KOPT-K1 (cell line): Measurements from ENCODE around the gene HP.
A peak's percentile ranks its signal among the peaks of the same experiment; 100 is the strongest.
"Not testable (repeated sequence)": the region's sequence is repeated elsewhere in the genome, so short reads cannot be mapped to it uniquely, and the experiment has no call there.

Experiments used
- H3K27ac ChIP-seq: fragments of 200-600 bp; sonication (generic); 2 replicates; pipeline ENCODE4 v1.5.1; 2016; ENCODE audit warnings: antibody characterized with exemption, mild to moderate bottlenecking, low read depth, low read length; ENCODE audit not compliant: poor library complexity, severe bottlenecking
- H3K36me3 ChIP-seq: fragments of 200-600 bp; sonication (generic); 2 replicates; pipeline ENCODE4 v1.5.1; 2017; ENCODE audit warnings: antibody characterized with exemption, mild to moderate bottlenecking, low read length, moderate library complexity; ENCODE audit not compliant: insufficient read depth
- H3K9me3 ChIP-seq: fragments of 200-600 bp; sonication (generic); 2 replicates; pipeline ENCODE4 v1.5.1; 2017; ENCODE audit warnings: antibody characterized with exemption, low read length, mild to moderate bottlenecking; ENCODE audit not compliant: insufficient read depth, poor library complexity, severe bottlenecking

The HP gene, protein sequence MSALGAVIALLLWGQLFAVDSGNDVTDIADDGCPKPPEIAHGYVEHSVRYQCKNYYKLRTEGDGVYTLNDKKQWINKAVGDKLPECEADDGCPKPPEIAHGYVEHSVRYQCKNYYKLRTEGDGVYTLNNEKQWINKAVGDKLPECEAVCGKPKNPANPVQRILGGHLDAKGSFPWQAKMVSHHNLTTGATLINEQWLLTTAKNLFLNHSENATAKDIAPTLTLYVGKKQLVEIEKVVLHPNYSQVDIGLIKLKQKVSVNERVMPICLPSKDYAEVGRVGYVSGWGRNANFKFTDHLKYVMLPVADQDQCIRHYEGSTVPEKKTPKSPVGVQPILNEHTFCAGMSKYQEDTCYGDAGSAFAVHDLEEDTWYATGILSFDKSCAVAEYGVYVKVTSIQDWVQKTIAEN

DNA sequence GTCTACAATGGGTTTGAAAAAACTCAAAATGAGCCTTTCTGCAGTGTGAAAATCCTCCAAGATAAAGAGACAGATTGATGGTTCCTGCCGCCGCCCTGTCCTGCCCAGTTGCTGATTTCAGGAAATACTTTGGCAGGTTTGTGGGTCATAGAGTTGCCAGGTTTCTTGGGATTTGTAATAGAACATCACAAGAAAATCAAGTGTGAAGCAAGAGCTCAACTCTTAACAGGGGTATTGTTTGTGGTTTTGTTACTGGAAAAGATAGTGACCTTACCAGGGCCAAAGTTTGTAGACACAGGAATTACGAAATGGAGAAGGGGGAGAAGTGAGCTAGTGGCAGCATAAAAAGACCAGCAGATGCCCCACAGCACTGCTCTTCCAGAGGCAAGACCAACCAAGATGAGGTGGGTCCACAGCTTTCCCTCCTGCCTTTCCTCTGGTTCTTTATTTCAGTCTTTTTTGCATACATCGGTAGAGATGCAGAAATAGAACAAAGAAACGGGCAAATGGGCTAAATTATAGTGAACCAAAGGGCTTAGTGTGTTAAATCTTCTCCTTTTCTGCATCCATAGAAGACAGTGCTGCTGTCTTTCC is at the start of gene HP:
HP (plus strand) TSS at position 252 of the 594 bp plus-strand sequence; CDS start at position 400, 148 bp downstream.
- H3K36me3 ChIP-seq, H3K27ac ChIP-seq, H3K9me3 ChIP-seq: not testable (repeated sequence)

DNA sequence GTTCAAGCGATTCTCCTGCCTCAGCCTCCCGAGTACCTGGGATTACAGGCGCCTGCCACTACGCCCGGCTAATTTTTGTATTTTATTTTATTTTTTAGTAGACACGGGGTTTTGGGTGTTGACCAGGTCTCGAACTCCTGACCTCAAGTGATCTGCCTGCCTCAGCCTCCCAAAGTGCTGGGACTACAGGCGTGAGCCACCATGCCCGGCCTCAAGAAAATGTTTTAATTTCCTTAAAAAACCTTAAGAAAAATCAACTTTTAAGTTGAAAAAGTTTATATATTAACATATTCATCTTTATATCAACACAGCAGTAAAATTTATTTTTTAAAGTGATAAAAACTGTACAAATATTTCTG is 46.3 kb upstream of the HP start:
- peak overlapping the region; percentile 68 for H3K27ac ChIP-seq

DNA sequence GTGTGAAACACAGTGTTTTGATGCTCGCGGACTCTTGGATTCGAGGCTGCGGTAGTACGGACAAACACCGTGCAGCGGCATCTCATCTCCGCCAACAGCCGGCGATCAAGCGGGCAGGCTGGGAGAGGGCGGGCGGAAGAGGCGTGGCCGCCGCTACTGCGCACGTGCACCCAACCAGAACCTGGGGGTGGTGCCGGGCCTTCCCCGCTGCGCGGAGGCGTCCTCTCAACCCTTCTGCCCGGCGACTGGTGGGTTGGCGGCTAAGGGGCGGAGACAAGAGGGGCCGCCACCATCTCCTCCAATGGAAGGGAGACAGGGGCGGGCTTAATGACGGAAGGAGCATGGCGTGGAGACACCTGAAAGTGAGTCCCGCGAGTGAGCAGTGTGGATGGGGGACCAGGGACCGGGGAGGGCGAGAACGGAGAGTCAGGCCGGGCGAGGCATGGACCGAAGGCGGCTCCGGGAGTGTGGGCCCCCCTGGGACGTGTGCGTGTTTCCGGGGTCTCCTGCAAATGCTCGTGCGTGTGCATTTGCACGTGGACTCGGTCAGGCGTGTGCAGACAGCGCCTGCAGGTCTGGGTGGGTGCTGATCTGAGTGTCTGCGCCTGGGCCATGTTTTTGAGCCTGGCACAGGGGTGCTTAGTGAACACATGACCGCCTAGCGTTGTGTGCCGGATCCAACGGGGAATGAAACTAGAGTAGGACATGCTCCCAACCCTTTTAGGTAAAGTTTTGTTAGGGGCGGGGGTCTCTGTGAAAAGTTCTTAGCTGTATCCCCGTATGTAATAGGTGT is 45.7 kb upstream of the HP start, which contains the start of gene DHODH:
DHODH (plus strand) TSS at position 321 of the 793 bp plus-strand sequence; CDS start at position 342, 21 bp downstream.
- Histone ChIP-seq H3K9me3 (no peaks in the 10 kb centered on the region), H3K36me3 (peaks cover 20% of the 10 kb centered on the region), H3K27ac (peak within 1 kb of the TSS; percentile 68)

More for the DNA sequence above, 46.3 kb upstream of the HP start:
- H3K9me3 ChIP-seq: not testable (repeated sequence)
- peaks cover 14% of the 10 kb centered on the region for H3K36me3 ChIP-seq

DNA sequence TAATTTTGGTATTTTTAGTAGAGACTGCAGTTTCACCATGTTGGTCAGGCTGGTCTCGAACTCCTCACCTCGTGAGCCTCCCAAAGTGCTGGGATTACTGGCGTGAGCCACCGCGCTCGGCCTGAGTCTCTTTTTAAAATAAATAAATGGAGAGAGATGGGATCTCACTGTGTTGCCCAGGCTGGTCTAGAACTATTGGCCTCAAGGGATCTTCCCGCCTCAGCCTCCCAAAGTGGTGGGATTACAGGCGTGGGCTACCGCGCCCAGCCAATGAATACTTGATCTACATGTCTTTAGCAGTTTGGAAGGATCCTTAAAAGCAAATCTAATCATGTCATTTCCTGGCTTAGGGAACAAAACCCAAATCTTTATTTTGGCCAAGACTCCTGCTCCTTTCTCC is 44.5 kb upstream of the HP start:
- Histone ChIP-seq H3K36me3 (peaks cover 30% of the 10 kb centered on the region), H3K9me3 (no peaks in the 10 kb centered on the region), H3K27ac (no peak overlapping the region)

DNA sequence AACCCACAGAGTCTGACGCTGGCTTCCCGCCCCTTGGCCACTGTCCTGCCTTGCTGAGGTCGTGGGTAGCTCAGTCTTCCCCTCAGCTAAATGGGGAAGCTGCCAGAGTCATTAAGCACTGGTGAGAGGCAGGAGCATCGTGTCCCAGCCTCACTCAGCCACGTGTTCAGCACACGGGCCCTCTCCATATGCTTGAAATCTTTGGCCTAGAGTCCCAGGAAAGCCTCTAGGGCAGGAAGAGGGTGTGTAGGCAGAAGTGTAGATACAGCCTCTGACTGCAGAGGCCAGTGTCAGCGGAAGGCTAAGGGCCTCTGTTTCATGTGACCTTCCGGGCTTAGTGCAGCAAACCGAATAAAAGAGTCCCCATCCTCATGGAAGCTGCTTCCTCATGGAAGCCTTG is 41.7 kb upstream of the HP start:
- H3K36me3 ChIP-seq: peaks cover 58% of the 10 kb centered on the region
- H3K27ac ChIP-seq: no peak overlapping the region
- H3K9me3 ChIP-seq: no peaks in the 10 kb centered on the region

DNA sequence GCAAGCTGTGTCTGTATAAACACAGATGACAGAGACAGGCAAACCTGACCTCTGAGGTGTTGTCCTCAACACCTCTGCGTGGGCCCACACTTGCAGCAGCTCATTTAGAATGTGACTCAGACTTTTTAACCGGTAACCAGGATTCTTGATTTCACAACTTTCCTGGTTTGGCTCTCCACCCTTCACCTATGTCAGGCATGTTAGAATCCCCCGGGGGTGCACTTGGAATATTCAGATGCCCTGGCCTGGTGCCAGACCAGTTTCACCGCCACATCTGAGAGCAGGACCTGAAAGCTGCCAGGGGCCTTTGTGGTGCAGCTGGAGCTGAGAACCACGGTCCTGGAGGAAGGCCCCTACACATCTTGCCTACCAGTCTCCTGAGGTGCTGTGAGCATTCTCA is 40.9 kb upstream of the HP start:
- H3K36me3 ChIP-seq: peaks cover 65% of the 10 kb centered on the region
- H3K9me3 ChIP-seq: no peaks in the 10 kb centered on the region
- H3K27ac ChIP-seq: no peak overlapping the region

DNA sequence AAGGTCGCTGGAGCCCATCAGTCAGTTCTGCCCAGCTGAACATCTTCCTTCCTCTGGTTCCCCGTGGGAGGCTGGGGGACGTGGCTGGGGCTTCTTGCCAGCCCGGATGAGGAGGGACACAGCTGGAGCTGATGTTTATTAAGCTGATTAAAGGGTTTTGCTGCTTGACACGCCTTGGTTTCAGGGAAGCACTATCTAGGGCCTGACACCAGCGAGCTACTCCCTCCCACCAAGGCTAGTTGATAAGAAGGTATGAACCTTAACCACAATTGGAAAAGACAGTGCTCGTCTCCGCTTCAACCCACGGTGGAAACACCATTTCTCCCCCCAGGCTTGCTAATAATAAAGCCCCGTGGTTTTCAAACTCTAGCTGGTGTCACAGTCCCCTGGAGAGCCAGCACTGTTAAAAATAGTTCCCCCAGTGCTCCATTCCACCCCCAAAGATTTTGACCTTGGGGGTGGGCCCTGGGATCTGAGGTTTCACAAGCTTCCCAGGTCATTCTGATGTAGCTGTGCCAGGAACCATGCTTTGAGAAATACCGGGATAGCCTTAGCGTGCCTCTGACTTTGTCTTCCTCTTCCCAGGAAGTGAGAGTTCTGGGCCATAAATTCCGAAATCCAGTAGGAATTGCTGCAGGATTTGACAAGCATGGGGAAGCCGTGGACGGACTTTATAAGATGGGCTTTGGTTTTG is 40.3 kb upstream of the HP start:
- H3K27ac ChIP-seq: no peak overlapping the region
- peaks cover 71% of the 10 kb centered on the region for H3K36me3 ChIP-seq
- H3K9me3 ChIP-seq: no peaks in the 10 kb centered on the region

DNA sequence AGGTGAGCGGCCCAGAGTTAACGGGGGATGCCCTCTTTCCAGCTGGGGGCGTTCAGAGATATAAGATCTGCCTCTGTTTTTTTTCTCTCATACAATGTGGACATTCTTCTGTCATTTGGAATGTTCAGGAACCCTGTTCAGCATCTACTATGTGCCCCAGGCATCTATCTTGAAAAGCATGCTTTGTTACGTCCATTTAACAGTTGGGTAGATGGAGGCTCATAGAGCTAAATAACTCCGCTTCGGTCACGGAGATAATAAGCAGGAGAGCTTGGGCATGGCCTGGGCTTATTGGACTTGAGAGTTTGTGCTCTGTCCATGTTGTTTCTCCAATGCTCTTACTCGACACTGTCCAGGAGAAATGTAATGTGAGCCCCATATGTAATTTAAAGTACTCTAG is 39.6 kb upstream of the HP start:
- Histone ChIP-seq H3K27ac (no peak overlapping the region), H3K9me3 (no peaks in the 10 kb centered on the region), H3K36me3 (peaks cover 76% of the 10 kb centered on the region)

DNA sequence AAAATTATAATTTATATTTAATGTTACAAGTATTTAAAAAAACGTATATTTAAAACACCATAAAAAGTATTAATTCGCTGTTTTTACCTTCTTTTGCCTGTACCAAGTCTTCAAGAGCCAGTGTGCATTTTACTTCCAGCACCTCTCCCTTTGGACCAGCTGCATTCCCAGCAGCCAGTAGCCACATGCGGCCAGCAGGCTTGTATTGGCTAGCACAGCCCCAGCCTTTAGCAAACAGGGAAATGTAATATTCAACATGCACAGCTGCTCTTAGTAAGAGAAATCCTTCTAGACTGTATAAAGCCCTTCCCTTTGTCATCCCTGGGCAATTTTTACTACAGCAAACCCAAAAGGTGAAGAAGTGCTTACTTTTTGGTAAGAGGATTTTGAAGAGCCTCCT is 39.2 kb upstream of the HP start:
- H3K36me3 ChIP-seq: peaks cover 76% of the 10 kb centered on the region
- H3K9me3 ChIP-seq: no peaks in the 10 kb centered on the region
- no peak overlapping the region for H3K27ac ChIP-seq

DNA sequence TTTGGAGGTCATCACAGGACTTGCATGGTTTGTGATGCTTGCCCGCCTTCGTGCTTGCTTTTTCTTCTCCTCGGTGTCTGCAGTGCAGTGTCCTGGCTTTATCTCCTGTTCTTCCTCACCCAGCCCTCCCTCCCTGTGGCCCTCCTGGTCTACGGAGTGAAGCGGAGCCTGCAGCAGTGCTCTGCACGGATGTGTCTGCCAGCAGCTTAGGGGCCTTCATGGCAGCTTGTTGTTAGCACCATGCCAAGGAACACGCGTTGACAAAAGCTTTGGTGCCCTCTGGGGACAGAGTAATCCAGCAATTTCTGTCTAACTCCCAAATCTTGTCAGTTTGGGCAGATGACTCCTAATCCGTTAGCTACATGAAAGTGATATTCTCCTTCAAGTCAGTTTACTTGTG is 35.8 kb upstream of the HP start:
- H3K9me3 ChIP-seq: no peaks in the 10 kb centered on the region
- peaks cover 88% of the 10 kb centered on the region for H3K36me3 ChIP-seq

DNA sequence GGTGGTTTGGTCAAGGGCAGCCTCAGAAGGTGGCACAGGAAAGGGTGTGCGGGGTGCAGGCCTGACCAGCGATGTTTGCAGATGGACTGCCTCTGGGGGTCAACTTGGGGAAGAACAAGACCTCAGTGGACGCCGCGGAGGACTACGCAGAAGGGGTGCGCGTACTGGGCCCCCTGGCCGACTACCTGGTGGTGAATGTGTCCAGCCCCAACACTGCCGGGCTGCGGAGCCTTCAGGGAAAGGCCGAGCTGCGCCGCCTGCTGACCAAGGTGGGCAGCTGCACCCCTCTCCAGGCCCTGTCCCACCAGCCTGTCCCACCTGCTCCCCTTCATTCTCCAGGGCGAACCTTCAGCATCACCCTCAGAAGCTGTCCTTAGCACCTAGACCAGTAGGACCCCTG is 33.3 kb upstream of the HP start:
- peaks cover 89% of the 10 kb centered on the region for H3K36me3 ChIP-seq

More for the DNA sequence above, 35.8 kb upstream of the HP start:
- no peak overlapping the region for H3K27ac ChIP-seq

DNA sequence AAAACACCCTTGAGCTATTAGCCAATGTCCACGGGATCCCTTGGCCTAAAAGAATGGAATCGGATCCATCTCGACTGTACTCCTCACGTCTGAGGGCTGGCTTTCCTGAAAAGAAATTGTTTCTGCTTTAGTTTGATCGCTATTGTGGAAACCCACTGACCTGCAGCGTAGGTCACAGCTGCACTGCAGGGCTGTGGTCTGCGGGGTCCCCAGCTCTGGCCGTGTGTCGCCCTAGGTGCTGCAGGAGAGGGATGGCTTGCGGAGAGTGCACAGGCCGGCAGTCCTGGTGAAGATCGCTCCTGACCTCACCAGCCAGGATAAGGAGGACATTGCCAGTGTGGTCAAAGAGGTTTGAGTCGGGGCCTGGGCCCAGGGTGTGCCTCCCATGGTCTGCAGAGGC is 32.2 kb upstream of the HP start:
- H3K27ac ChIP-seq: no peak overlapping the region
- no peaks in the 10 kb centered on the region for H3K9me3 ChIP-seq
- peaks cover 80% of the 10 kb centered on the region for H3K36me3 ChIP-seq

More for the DNA sequence above, 33.3 kb upstream of the HP start:
- H3K9me3 ChIP-seq: no peaks in the 10 kb centered on the region
- no peak overlapping the region for H3K27ac ChIP-seq

DNA sequence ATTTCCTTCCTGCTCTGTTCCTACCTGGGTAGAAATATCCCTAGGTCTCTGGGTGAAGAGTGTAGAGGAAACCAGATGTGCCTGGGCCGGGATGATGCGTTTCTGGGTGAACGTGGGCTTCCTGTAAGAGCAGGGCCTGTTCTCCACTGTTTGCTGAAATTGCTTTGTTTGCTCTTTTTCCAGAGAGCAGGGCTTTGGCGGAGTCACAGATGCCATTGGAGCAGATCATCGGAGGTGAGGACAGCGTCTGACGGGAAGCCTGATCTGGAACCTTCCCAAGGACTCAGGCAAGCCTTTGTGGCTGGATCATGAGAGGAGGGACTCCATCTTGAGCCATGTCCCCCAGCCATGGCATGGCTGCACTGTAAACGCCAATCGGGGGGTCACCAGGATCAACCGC is 30.3 kb upstream of the HP start:
- Histone ChIP-seq H3K27ac (no peak overlapping the region), H3K36me3 (peaks cover 67% of the 10 kb centered on the region), H3K9me3 (no peaks in the 10 kb centered on the region)

DNA sequence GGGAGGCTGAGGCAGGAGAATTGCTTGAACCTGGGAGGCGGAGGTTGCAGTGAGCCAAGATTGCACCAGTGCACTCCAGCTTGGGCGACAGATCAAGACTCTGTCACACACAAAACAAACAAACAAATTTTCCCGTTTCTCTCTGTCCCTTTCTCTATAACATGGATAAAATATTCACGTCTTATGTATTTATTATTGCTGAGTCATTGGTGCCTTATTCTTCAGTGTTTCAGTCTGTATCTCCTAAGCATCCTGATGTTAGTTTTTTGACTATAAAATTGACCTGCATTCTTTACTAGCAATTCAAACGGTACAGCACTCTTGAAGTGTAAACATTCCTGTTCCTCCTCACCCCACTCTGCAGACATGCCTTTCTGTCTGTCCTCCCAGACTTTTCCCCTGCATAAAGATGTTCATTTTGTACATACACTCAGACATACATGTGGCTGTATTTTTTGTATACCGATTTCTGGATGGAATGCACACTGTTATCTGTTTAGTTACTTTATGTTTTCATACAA is 29.4 kb upstream of the HP start:
- no peak overlapping the region for H3K27ac ChIP-seq
- peaks cover 61% of the 10 kb centered on the region for H3K36me3 ChIP-seq

More for the DNA sequence above, 29.4 kb upstream of the HP start:
- H3K9me3 ChIP-seq: no peaks in the 10 kb centered on the region
